ENCODE data around the gene KSR2.

KSR2 gene

GRCh38 chr12:117603316-117604113 lies 365.3 kb downstream of the KSR2 start:
- Histone ChIP-seq H3K4me3 (ENCODE audit: low read length) (no peak overlapping the region), H3K79me2 (ENCODE audit: control insufficient read depth, low read length) (no peaks in the 10 kb centered on the region), H3K9me2 (replicated peaks; ENCODE audit: control insufficient read depth, low read length) (no peaks in the 10 kb centered on the region), H3K27ac (ENCODE audit: low read depth, low read length) (no peak overlapping the region), H3K27me3 (ENCODE audit: control insufficient read depth, low read length) (no peaks in the 10 kb centered on the region), H4K20me1 (ENCODE audit: control insufficient read depth, insufficient read depth, low read depth, low read length) (no peaks in the 10 kb centered on the region), H3K4me2 (ENCODE audit: low read length) (no peak overlapping the region), H3K4me1 (ENCODE audit: control insufficient read depth, low read length) (no peaks in the 10 kb centered on the region), H3K9me3 (ENCODE audit: control insufficient read depth, insufficient read depth, low read length) (no peaks in the 10 kb centered on the region), H3K36me3 (ENCODE audit: control insufficient read depth, low read length) (no peaks in the 10 kb centered on the region), H3F3A (ENCODE audit: control insufficient read depth, insufficient read depth) (no peaks in the 10 kb centered on the region)
- TF ChIP-seq EZH2phosphoT487 (IDR thresholded peaks at IDR 0.05; ENCODE audit: borderline replicate concordance, low read length) (no peak), CTCF (IDR thresholded peaks at IDR 0.05; ENCODE audit: low read depth, low read length, poor library complexity, severe bottlenecking) (no peak)

- H3K79me2 ChIP-seq (ENCODE audit: control insufficient read depth, low read length): no peaks in the 10 kb centered on the region
- H3K9me3 ChIP-seq (ENCODE audit: control insufficient read depth, insufficient read depth, low read length): no peaks in the 10 kb centered on the region
- H3K27ac ChIP-seq (ENCODE audit: low read depth, low read length): no peak overlapping the region
- TF ChIP-seq EZH2phosphoT487 (IDR thresholded peaks at IDR 0.05; ENCODE audit: borderline replicate concordance, low read length) (no peak), CTCF (IDR thresholded peaks at IDR 0.05; ENCODE audit: low read depth, low read length, poor library complexity, severe bottlenecking) (no peak)
- H3K27me3 ChIP-seq (ENCODE audit: control insufficient read depth, low read length): no peaks in the 10 kb centered on the region
- H3K4me3 ChIP-seq (ENCODE audit: low read length): no peak overlapping the region
- no peaks in the 10 kb centered on the region for H3K4me1 ChIP-seq (ENCODE audit: control insufficient read depth, low read length)
- no peaks in the 10 kb centered on the region for H3K9me2 ChIP-seq (replicated peaks; ENCODE audit: control insufficient read depth, low read length)
- H3K4me2 ChIP-seq (ENCODE audit: low read length): no peak overlapping the region
- no peaks in the 10 kb centered on the region for H3K36me3 ChIP-seq (ENCODE audit: control insufficient read depth, low read length)
- no peaks in the 10 kb centered on the region for H4K20me1 ChIP-seq (ENCODE audit: control insufficient read depth, insufficient read depth, low read depth, low read length)
- H3F3A ChIP-seq (ENCODE audit: control insufficient read depth, insufficient read depth): no peaks in the 10 kb centered on the region
These were observed 368.9 kb downstream of the KSR2 start for GRCh38 chr12:117599849-117600248.

GRCh38 chr12:117596968-117597367 lies 371.8 kb downstream of the KSR2 start:
- no peak overlapping the region for H3K4me2 ChIP-seq (ENCODE audit: low read length)
- no peaks in the 10 kb centered on the region for H3K27me3 ChIP-seq (ENCODE audit: control insufficient read depth, low read length)
- H3K4me1 ChIP-seq (ENCODE audit: control insufficient read depth, low read length): no peaks in the 10 kb centered on the region
- no peaks in the 10 kb centered on the region for H3K36me3 ChIP-seq (ENCODE audit: control insufficient read depth, low read length)
- TF ChIP-seq CTCF (IDR thresholded peaks at IDR 0.05; ENCODE audit: low read depth, low read length, poor library complexity, severe bottlenecking) (no peak), EZH2phosphoT487 (IDR thresholded peaks at IDR 0.05; ENCODE audit: borderline replicate concordance, low read length) (no peak)
- H3K9me2 ChIP-seq (replicated peaks; ENCODE audit: control insufficient read depth, low read length): no peaks in the 10 kb centered on the region
- H3K27ac ChIP-seq (ENCODE audit: low read depth, low read length): no peak overlapping the region
- no peak overlapping the region for H3K4me3 ChIP-seq (ENCODE audit: low read length)
- no peaks in the 10 kb centered on the region for H4K20me1 ChIP-seq (ENCODE audit: control insufficient read depth, insufficient read depth, low read depth, low read length)
- no peaks in the 10 kb centered on the region for H3K9me3 ChIP-seq (ENCODE audit: control insufficient read depth, insufficient read depth, low read length)
- H3K79me2 ChIP-seq (ENCODE audit: control insufficient read depth, low read length): no peaks in the 10 kb centered on the region
- no peaks in the 10 kb centered on the region for H3F3A ChIP-seq (ENCODE audit: control insufficient read depth, insufficient read depth)
